Activated naive CD8-positive, alpha-beta T cell treated with anti-CD3 and anti-CD28 coated beads, Interleukin-2, amount 10 ng/mL, durations not matched to agents 7 days and 5 days (primary cell): ENCODE data around the gene PRR5L. TPM values are rescaled to one million over a fixed set of nuclear protein-coding genes. Genes with fewer than 3 reads are reported as not detected.
A peak's percentile ranks its signal among the peaks of the same experiment; 100 is the strongest.

Experiments used
- ATAC-seq: fragments of 150-1000 bp; cut with Tn5 transposase; one replicate; pipeline ENCODE4 v1.10.0; 2021; ENCODE audit warnings: low read depth, moderate library complexity
- POLR2A ChIA-PET: fragments of 350-600 bp; sonication (Branson Sonifier 250); formaldehyde crosslinking; loops from one replicate; lab custom pipeline; 2021; ENCODE audit warnings: antibody characterized with exemption; lab: Charles Lee
- DNase-seq: peaks from one replicate; pipeline ENCODE4 v3.0.0; 2021
- H3K27ac Mint-ChIP-seq: one replicate; pipeline ENCODE4 v1.8.0; 2022; ENCODE audit warnings: mild to moderate bottlenecking, mixed read lengths
- H3K27me3 Mint-ChIP-seq: one replicate; pipeline ENCODE4 v1.8.0; 2022; ENCODE audit warnings: mild to moderate bottlenecking, moderate library complexity, mixed read lengths
- H3K36me3 Mint-ChIP-seq: one replicate; pipeline ENCODE4 v1.8.0; 2021; ENCODE audit warnings: mild to moderate bottlenecking, mixed read lengths
- H3K4me1 Mint-ChIP-seq: one replicate; pipeline ENCODE4 v1.8.0; 2021; ENCODE audit warnings: mixed read lengths
- H3K4me3 Mint-ChIP-seq: one replicate; pipeline ENCODE4 v1.8.0; 2022; ENCODE audit warnings: mild to moderate bottlenecking, moderate library complexity, mixed read lengths
- H3K9me3 Mint-ChIP-seq: one replicate; pipeline ENCODE4 v1.8.0; 2021; ENCODE audit warnings: mixed read lengths
- total RNA-seq, 2 experiments: library from RNA; stranded (reverse); gene quantifications; one replicate each; pipeline ENCODE4 v1.2.3, GENCODE V29; 2021

The PRR5L gene
- total RNA-seq, 2 experiments from 2014 or later = 23.6 to 29.1 TPM

DNA sequence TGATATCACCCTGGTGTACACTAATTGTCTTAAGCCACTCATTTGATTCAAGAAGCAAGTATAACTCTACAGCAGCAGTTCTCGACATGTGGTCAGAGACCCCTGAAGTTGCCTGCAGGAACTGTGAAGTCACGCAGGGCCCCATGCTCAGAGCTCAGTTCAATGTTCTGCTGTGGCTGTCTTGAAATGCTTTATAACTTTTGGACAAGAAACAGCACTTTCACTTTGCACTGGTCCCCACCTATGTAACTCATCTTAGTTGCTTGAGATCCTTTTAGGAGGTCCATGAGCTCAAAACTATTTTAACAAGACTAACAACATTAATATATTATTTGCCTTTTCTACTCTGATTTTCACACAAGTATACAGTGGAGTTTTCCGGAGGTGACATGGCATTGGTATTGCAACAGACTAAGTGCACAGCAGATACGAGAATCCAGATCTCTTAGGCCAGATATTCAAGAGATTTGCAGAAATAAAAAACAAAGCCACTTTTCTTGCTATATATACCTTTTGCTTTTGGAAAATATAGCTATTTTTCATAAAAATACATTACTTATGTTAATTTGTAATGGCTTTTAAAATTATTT lies 64.8 kb downstream of the PRR5L start:
- Mint-ChIP-seq H3K36me3 (peaks cover 1% of the 10 kb centered on the region), H3K27me3 (peaks cover 43% of the 10 kb centered on the region), H3K4me1 (peaks cover 27% of the 10 kb centered on the region), H3K9me3 (no peaks in the 10 kb centered on the region), H3K4me3 (no peak overlapping the region), H3K27ac (no peak overlapping the region)
- ATAC-seq (peak; percentile 30), DNase-seq (no peak)
- POLR2A ChIA-PET = interaction anchor here (0.7 kb wide), 1 partner anchor 12 kb away, joined by 3 read pairs; no protein-coding TSS in a partner anchor

DNA sequence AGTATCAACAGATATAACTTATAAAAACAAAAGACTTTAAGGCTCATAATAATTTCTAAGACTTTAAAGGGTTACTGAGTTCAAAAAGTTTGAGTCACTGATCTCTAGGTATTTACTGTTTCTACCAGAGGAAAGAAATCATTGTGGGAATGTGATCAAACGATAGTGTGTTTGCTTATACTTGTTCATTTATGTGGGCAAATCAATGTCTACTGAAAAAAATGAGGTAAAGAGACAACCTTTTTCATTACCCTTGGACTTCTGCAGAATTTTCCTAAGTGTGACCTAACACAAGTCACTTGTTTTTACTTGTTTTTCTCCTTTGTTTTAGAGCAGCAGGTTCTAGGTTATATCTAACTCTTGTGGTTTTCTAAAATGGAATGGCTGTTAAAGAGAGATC lies 65.4 kb downstream of the PRR5L start:
- no peak overlapping the region for H3K4me3 Mint-ChIP-seq
- H3K27me3 Mint-ChIP-seq = peaks cover 47% of the 10 kb centered on the region
- peaks cover 1% of the 10 kb centered on the region for H3K36me3 Mint-ChIP-seq
- H3K27ac Mint-ChIP-seq = no peak overlapping the region
- POLR2A ChIA-PET = no interaction called here
- H3K4me1 Mint-ChIP-seq = peaks cover 27% of the 10 kb centered on the region
- H3K9me3 Mint-ChIP-seq = no peaks in the 10 kb centered on the region
- ATAC-seq (no peak), DNase-seq (no peak)

DNA sequence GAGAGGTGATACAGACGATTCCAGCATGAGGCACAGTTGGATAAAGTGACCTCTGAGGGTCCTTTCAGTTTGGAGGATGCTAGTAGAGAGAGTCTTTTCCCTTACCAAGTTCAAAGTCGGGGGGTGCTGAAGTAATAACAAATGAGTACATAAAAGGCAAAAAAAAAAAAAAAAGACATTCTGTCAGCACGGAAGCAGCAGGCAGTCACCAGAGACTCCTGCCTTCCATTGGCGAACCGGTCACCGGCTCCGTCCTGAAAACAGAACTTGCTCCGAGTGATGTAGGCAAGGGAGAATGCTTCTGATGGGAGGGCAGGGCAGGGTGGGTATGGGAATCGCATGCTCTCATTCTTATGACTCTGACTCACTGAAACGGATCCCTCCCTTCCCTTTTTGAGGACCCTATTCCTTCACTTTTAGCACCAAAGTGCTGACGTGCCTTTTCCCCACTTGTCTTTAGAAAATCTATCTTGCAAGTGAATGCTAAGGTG lies 65.9 kb downstream of the PRR5L start:
- Mint-ChIP-seq H3K4me1 (peaks cover 27% of the 10 kb centered on the region), H3K4me3 (no peak overlapping the region), H3K27me3 (peaks cover 50% of the 10 kb centered on the region), H3K36me3 (peaks cover 1% of the 10 kb centered on the region), H3K9me3 (no peaks in the 10 kb centered on the region), H3K27ac (no peak overlapping the region)
- no peak for DNase-seq
- ATAC-seq = no peak
- POLR2A ChIA-PET = no interaction called here

DNA sequence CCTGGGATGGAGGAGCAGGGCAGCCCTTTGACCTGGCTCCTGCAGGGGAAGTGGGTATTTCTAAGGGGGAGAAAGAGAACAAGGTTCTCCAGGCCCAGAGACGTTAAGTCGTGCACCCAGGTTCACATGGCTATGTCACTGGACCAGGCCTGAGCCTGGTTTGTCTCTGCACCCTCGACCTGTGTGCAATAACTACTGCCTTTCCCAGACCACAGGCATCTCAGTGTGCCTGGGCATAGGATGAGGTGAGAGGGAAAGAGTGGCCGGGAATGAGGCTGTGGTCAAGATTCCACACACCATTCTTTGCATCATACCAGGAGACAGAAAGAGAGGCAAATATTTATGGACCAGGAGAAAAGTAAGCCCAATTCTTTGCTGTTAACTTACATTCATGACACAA lies 66.8 kb downstream of the PRR5L start:
- no peak overlapping the region for H3K27ac Mint-ChIP-seq

DNA sequence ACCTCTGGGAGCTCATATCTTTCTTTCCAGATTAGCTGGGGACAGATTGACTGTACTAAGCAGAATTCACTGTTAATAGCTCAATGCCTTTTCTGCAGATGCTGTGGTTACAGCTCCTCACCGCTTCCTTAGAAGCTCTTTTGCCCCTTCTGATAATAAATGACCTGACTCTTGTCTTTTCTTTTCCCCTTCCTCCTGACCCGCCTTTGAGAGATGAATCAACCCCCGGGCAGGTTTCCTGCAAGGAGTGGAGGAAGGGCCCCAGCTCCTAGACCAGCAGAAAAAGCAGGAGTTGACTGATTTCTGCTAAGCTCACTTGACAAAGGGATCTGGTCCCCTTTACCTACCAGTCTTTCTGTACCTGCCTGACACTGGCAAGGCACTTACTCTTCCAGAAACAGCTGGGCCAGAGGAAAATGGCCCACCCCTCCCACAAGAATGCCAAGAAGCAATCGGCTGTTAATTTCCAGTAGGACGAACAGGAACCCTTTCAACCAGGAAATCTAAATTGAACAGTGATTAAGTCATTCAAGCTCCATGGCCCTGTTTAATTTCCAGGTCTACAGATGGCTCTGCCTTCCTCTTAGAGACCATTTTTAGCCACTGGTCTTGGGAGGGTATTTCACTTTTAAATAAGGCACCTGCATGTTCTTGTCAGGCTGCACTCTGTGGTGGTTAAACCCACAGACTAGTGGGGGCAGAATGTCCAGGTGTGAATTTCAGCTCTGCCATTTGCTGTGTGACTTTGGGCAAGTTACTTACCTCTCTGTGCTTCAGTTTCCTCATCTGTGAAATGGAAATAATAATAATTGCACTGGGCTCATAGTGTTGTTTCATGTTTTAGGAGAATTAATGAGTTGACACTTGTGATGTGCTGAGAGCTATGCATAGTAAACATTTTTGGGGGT lies 67.5 kb downstream of the PRR5L start:
- peaks cover 1% of the 10 kb centered on the region for H3K36me3 Mint-ChIP-seq
- H3K4me1 Mint-ChIP-seq = peaks cover 22% of the 10 kb centered on the region
- DNase-seq = no peak
- H3K27ac Mint-ChIP-seq = no peak overlapping the region
- no peaks in the 10 kb centered on the region for H3K9me3 Mint-ChIP-seq
- no peak for ATAC-seq
- POLR2A ChIA-PET = no interaction called here
- peaks cover 53% of the 10 kb centered on the region for H3K27me3 Mint-ChIP-seq
- no peak overlapping the region for H3K4me3 Mint-ChIP-seq

More for the DNA sequence above, 66.8 kb downstream of the PRR5L start:
- DNase-seq = no peak
- H3K9me3 Mint-ChIP-seq = no peaks in the 10 kb centered on the region
- no peak for ATAC-seq
- no peak overlapping the region for H3K4me3 Mint-ChIP-seq
- POLR2A ChIA-PET = no interaction called here
- peaks cover 51% of the 10 kb centered on the region for H3K27me3 Mint-ChIP-seq
- H3K4me1 Mint-ChIP-seq = peaks cover 22% of the 10 kb centered on the region
- peaks cover 1% of the 10 kb centered on the region for H3K36me3 Mint-ChIP-seq

DNA sequence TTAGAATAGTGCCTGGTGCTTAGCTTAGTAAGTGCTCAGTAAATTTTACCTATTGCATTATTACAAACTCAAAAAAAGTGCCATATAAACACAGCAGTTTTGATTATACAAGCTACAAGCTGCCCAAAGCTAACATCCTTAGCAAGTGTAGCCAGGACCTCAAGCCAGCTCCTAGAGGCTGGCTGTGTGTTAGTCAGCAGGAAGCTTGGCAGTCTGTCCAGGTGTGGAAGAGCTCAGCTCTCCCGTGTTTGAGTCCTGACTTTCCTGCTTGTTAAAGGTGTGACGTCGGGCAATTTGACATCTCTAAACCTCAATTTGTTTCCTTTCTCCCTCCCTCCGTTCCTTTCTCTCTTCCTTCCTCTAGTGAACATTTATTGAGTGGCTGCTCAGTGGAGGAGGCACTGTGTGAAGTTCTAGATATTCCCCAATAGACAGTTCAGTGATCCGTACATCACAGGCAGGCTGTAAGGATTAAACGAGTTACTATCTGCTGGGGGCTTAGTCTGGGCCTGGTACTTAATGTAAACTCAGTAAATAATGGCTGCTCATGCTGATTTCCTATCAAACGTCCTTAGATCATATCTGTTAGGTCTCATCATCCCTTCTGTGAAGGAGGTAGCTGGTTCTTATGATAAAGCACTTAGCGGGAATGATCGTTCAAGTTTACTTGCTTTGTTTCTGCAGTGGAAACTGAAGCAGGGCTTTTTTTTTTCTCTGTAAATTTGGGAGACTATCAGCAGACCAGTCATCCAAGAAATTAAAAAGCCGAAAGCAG lies 68.7 kb downstream of the PRR5L start:
- ATAC-seq (no peak), DNase-seq (no peak)
- Mint-ChIP-seq H3K4me3 (no peak overlapping the region), H3K36me3 (peaks cover 1% of the 10 kb centered on the region), H3K27me3 (peaks cover 58% of the 10 kb centered on the region), H3K9me3 (no peaks in the 10 kb centered on the region), H3K27ac (no peak overlapping the region), H3K4me1 (peaks cover 22% of the 10 kb centered on the region)
- POLR2A ChIA-PET = no interaction called here

DNA sequence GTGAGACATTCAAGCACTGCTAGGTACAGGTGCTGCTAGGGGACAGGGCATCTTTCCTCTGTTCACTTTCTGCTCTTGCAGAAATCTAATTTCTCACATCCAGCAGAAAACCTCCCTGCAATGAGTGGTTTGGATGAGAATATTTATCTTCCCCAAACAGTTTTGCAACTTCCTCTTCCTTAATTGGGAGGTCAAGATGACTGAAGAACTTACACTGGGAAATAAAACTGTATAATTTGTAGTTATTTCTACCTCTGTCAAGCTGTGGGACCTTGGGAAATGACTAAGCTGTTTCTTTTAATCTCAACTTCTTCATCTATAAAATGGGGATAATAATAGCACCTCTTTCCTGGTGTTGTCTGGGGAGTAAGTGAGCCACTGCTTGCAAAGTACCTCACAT lies 69.8 kb downstream of the PRR5L start:
- peaks cover 60% of the 10 kb centered on the region for H3K27me3 Mint-ChIP-seq
- peaks cover 16% of the 10 kb centered on the region for H3K4me1 Mint-ChIP-seq

DNA sequence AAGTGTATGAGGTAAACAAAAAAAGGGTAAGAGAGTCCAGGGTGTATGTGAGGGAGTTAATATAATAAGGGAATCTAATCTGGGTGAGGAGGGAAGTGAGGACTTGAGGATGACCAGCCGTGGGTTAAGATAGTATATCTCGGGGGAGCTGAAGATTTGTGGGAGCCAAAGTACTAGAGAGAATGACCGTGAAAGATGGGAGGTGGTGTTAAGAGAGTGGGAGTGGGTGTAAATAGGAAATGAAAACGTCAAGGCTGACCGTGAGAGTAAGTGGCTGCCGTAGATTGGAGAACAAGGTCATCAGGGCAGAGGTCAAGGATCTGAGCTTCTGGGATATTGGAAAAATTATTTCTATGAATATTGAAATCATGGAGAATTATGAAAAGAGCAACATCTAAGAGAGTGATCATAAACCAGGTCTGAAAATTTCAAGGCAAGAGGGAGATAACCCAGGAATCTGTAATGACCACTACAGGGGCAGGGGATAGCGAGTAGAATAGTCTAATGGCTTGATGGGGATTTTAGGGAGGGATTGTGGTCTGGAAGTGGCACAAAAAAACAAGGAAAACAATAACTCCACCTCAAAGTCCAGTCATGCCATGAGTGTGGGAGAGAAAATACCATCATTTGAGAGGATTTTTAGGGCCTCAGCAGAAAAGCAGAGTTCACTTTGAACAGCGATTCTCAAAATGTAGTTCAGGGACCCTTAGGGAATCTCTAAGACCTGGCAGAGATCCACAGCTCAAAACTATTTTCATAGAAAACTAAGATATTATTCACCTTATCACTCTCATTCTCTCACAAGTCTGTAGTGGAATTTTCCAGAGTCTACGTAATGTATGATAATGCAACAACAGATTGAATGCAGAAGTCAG lies 72.0 kb downstream of the PRR5L start:
- Mint-ChIP-seq H3K9me3 (no peaks in the 10 kb centered on the region), H3K4me3 (no peak overlapping the region)

More for the DNA sequence above, 69.8 kb downstream of the PRR5L start:
- ATAC-seq (no peak), DNase-seq (no peak)
- Mint-ChIP-seq H3K27ac (no peak overlapping the region), H3K9me3 (no peaks in the 10 kb centered on the region), H3K4me3 (no peak overlapping the region), H3K36me3 (peaks cover 1% of the 10 kb centered on the region)
- POLR2A ChIA-PET = no interaction called here

DNA sequence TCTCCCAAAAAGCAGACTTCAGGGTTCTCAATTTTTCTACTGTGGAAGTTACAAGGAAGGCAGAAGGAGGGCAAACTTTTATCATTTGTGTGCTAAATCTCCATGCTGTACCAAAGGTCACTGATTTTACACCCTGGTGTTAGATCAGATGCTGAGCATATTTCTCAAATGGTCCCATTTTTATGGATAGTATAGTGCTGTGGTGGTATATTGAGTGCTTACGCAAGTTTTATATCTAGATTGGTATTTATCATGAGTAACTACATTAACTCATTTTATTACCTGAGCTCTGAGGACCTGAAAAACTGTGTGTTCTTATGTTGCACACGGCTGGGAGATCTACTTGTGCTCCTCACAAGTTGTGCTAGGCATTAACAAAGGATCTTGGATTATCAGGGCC lies 75.1 kb downstream of the PRR5L start:
- H3K9me3 Mint-ChIP-seq = no peaks in the 10 kb centered on the region
- H3K27me3 Mint-ChIP-seq = peaks cover 76% of the 10 kb centered on the region
- ATAC-seq (no peak), DNase-seq (no peak)
- H3K36me3 Mint-ChIP-seq = no peaks in the 10 kb centered on the region
- POLR2A ChIA-PET = no interaction called here
- no peak overlapping the region for H3K27ac Mint-ChIP-seq
- H3K4me1 Mint-ChIP-seq = peaks cover 8% of the 10 kb centered on the region
- H3K4me3 Mint-ChIP-seq = no peak overlapping the region

More for the DNA sequence above, 72.0 kb downstream of the PRR5L start:
- Mint-ChIP-seq H3K27ac (no peak overlapping the region), H3K4me1 (peaks cover 8% of the 10 kb centered on the region), H3K27me3 (peaks cover 68% of the 10 kb centered on the region), H3K36me3 (no peaks in the 10 kb centered on the region)
- POLR2A ChIA-PET = no interaction called here
- no peak for ATAC-seq
- DNase-seq = no peak

DNA sequence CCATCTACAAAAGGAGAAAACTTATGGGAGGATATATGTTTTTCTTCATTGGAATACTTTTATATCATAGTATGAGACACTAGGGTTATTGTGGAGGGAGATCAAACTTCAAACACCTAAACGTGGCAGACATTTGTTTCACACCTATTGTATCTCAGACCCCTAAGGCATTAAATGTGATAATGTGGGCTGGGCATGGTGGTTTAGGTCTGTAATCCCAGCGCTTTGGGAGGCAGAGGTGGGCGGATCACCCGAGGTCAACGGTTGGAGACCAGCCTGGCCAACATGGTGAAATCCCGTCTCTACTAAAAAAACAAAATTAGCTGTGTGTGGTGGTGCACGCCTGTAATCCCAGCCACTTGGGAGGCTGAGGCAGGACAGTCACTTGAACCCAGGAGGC lies 75.5 kb downstream of the PRR5L start:
- ATAC-seq (no peak), DNase-seq (no peak)
- H3K27ac Mint-ChIP-seq = no peak overlapping the region
- no peak overlapping the region for H3K4me3 Mint-ChIP-seq
- POLR2A ChIA-PET = no interaction called here
- H3K27me3 Mint-ChIP-seq = peaks cover 78% of the 10 kb centered on the region
- H3K9me3 Mint-ChIP-seq = no peaks in the 10 kb centered on the region
- peaks cover 1% of the 10 kb centered on the region for H3K36me3 Mint-ChIP-seq
- H3K4me1 Mint-ChIP-seq = peaks cover 9% of the 10 kb centered on the region

DNA sequence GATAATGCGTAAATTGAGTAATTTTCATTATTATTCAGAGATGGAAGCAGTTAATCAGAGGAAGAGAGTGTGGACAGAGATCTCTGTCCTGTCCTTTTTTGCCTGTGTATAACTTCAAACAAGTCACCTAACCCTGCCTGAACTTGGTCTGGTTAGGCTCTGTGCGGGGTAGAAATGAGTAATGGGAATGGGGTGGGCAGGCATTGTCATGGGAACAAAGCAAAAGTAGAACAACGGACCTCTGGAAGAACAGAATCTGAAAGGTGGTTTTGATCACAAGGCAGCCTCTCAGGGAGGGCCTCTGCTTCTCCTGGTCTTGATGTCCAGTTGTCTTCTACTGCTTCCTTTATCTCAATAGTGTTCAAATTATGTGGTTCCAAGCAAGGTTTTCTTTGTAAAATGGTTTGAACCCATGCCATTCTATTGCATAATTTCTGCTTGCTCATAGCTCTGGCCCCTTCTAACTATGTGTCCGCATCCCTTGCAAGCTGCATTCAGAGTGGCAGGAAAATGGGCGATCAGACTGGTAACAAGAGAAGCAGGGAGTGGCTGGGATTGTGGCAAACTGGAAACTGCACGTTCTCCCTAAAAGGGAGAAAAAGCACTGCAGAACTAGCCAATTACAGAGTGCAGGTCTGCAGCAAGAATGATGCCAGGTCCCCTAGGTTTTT lies 76.1 kb downstream of the PRR5L start:
- ATAC-seq = no peak
- Mint-ChIP-seq H3K27ac (no peak overlapping the region), H3K9me3 (no peaks in the 10 kb centered on the region), H3K36me3 (peaks cover 1% of the 10 kb centered on the region), H3K27me3 (peaks cover 78% of the 10 kb centered on the region), H3K4me3 (no peak overlapping the region), H3K4me1 (peaks cover 11% of the 10 kb centered on the region)
- DNase-seq = no peak
- POLR2A ChIA-PET = interaction anchor here (0.9 kb wide), 1 partner anchor 12 kb away, joined by 3 read pairs; no protein-coding TSS in a partner anchor
